ENCODE measurements around the gene NIN.

Gene NIN, protein sequence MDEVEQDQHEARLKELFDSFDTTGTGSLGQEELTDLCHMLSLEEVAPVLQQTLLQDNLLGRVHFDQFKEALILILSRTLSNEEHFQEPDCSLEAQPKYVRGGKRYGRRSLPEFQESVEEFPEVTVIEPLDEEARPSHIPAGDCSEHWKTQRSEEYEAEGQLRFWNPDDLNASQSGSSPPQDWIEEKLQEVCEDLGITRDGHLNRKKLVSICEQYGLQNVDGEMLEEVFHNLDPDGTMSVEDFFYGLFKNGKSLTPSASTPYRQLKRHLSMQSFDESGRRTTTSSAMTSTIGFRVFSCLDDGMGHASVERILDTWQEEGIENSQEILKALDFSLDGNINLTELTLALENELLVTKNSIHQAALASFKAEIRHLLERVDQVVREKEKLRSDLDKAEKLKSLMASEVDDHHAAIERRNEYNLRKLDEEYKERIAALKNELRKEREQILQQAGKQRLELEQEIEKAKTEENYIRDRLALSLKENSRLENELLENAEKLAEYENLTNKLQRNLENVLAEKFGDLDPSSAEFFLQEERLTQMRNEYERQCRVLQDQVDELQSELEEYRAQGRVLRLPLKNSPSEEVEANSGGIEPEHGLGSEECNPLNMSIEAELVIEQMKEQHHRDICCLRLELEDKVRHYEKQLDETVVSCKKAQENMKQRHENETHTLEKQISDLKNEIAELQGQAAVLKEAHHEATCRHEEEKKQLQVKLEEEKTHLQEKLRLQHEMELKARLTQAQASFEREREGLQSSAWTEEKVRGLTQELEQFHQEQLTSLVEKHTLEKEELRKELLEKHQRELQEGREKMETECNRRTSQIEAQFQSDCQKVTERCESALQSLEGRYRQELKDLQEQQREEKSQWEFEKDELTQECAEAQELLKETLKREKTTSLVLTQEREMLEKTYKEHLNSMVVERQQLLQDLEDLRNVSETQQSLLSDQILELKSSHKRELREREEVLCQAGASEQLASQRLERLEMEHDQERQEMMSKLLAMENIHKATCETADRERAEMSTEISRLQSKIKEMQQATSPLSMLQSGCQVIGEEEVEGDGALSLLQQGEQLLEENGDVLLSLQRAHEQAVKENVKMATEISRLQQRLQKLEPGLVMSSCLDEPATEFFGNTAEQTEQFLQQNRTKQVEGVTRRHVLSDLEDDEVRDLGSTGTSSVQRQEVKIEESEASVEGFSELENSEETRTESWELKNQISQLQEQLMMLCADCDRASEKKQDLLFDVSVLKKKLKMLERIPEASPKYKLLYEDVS (N-terminal part only)

DNA sequence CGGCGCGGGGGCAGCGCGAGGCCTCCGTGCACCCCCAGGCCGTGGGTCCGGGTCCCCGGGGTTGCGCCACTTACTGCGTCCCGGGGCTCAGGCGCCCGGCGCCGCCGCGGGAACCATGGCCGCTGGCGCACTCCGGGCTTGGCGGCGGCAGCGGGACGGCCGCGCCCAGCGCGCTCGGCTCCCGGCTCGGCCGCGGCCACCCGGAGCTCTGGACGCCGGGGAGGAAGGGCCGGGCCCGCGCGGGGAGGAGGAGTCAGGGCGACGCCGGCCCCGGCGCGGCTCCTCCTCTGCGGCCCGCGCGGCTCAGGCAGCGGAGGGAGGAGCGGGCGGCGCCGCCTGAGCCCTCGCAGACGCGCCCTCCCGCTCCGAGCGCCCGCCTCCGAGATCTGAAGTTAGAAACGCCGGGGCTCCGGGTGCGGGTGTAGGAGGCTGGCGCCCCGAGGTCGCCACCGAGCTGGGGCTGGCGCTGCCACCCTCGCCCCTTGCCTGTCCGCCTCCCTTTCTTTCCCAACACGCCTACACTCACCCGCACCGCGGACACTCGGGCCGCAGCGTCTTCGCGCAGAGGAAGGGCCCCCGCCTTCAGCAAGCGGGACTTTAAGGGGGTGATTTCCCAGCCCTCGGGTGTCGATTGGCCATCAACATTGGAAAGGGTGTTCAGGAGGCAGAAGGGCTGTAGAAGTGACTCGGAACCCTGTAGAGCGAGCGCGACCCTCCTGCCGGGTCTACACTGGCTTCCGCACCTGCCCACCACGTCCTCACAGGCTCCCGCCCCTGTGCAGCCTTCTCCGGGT is at the start of gene NIN:
TSS of gene NIN (minus strand) at position 231 of the 794 bp plus-strand sequence. CDS start 9,106 bp downstream, outside the sequence.
- DNase-seq (ENCODE audit: low spot score), result peak; percentile 65

DNA sequence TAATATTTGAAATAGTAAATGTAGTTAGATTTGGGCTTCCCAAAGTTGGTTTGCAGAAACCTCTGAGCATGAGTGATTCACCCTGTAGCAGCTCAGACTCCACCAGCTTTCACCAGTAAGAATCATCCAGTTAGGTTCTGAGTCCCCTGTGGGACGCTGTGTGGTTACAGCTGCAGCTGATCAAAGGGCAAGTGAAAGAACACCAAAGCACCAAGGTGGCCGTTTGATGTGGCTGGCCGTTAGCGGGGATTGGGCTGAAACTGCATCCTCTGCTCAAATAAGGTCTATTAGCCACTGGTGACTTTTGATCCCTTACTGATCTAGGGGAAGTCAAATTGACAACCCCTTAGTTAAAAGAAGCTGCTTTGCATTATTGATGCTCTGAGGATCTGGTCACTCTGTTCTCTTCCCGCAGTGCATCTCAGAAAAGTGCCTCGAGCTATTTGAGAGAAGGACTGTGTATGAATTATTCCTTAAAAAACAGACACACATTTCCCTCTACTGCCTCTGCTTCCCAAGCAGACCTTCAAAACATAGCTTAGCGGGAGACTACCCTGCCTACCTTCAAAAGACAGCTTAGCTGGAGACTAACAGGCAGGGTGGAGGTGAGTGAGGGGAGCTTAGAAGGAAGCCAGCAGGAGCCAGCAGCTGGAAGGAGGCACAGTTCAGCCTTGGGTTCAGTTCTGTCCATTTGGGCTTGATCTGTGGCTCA is 44.6 kb upstream of the NIN start:
- peak; percentile 71 for DNase-seq (ENCODE audit: low spot score)

DNA sequence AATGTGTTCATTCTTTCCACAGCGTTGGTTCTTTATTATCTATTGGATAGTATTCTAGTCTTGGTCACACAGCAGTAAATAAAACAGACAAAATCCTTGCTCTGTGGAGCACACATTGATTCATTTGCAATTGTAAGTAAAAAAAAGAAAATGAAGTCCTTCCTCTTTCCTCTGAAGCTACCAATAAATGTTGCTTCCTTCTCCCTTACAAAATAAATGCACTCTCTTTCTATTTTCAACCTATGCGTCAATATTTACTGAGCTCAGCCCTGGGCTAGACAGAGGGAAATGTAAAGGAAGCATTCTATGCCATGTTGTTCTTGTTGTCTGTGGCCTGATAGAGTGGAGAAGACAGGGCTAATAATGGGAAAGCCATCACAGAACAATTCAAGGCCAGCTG is 43.8 kb upstream of the NIN start:
- peak; percentile 3 for DNase-seq (ENCODE audit: low spot score)

DNA sequence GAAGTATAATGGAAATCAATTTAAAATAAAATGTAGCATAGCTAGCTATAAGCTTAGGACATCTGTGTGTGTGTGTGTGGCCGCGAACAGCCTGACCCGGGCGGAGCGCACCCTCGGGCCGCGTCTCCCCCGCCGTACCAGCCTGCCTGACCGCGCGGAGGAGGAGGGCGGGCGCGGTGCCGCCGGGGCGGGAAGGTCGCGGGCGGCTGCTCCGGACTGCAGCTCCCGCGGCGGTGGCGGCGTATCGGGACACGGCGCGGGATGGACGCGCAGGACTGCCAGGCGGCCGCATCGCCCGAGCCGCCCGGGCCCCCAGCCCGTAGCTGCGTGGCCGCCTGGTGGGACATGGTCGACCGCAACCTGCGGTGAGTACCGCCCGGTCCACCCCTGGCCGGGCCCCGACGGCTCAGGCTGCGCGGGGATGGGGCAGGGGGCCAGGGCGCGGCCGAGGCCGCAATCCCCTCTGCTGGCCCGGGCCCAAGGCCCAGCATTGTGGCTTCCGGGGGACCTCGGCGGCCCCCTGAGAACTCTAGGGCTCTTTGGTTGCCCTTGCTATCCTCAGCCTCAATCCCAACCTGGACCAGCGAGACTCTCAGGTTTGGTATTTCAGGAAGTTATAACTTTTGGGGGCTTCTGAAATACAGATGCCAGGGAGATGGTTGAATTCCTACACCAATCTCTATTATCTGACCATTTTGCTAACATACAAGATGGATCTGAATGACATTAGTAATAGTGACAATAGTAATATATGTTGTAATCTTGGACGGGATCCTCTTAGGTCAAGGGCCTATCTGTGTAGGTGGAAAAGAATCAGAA is 41.2 kb upstream of the NIN start, which contains the start of gene ABHD12B:
TSS of gene ABHD12B (plus strand) at position 140 of the 819 bp plus-strand sequence. CDS start at position 262, 122 bp downstream.
- DNase-seq (ENCODE audit: low spot score), result no peak

DNA sequence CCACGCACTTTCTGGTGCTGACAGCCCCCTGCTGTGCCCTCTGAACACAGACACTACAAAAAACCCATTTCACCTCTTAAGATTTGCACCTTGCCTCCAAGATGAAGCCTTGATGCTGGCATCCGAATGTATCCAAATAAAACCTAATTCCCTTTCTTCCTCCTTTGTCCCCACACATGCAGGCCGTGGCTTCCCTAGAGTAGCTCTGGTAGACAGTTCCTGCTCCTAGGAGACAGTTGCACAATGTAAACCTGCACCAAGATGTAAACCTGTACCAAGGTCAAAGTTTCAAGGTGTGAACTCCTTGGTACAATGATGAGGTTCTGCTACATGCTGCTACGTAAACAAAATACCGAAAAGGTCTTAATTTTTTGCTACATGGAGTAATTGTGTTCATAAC is 40.3 kb upstream of the NIN start:
- no peak for DNase-seq (ENCODE audit: low spot score)

DNA sequence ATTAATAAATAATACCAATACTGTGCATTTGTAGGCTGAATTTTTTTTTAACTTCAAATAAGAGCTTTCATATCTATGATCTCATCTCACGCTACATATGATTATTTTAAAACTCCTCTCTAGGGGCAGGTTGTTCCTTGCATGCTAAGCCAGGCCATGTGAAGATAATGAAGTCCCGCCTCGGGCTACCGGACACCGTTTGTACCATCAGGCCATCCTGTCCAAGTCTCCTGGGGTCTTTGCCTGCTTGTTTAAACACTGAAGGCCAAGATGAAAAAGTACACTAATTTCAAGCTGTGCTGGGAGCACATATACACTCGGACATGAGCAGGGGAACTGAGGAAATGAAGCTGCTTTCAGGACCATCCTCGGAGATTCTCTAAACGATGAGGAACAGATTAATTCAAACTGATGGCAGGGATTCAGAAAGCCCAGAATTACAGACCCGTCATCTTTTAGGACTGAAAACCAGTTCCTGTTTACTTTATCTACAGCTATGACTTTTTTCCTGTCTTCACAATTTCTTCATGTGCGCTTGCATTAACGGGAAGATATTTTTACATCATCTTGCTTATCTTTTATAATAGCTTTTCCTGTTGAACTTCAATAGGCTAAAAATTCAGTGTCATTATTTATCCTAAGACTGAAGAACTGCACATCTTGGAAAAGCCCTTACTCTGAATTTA is 34.6 kb upstream of the NIN start:
- no peak for DNase-seq (ENCODE audit: low spot score)

DNA sequence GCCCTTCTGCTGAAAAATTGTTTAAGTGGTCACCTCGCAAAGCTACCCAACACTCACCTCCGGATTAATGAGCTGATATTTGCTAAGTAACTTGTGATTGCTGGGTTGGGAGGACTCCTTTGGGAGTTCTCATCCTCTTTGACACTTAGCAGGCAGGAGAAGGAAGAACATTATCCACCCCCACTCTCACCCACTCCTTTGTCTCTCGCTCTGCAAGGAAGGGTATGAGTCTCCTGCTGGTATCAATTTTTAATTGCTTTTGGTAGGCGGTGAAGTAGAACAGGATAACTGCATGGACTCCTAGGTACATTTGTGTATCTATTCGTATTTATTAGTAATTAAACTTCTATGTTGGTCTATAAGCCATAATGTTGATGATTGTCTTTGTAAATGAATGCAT is 34.0 kb upstream of the NIN start:
- no peak for DNase-seq (ENCODE audit: low spot score)

DNA sequence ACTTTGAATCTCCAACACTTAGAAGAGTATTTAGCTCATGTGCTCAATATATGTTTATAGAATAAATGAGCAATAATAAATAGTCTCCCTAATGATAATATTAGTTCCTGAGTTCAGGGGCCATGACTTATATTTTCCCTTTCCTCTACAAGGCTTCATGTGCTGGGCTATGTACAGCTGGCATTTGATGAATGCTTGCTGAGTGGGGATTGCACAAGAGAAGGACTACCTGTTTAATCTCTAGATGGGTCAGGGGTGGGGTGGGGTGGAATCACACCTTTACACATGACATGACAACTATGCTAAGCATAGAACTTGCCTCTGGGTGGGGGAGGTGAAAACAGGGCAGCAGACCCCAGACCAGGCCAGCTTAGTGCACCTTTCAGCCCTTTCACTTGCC is 33.3 kb upstream of the NIN start:
- no peak for DNase-seq (ENCODE audit: low spot score)

DNA sequence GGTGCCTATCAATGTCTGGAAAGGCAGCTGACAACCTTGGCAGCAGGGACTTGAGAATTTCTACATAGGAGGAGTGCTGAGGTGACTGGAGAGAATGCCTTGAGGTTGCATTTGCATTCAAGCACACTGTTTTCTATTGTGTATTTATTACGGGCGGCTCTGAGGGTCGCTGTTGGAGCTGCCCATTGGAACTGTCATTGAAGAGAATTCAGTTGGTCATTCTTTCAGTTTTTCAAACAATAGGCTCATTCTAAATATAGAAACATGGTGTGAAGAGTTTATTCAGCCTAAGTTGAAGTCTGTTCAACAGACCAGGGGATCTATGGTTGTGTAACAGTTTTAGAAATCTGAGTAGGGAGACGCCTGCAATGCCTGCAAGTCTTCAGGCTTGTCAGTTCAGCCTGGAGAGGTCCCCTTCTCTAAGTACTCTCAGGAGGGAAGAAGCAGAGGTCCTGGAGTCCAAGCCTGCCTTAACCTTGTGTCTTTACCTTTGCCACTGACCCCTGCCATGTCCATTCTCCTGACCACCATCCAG is 31.1 kb upstream of the NIN start:
- no peak for DNase-seq (ENCODE audit: low spot score)

DNA sequence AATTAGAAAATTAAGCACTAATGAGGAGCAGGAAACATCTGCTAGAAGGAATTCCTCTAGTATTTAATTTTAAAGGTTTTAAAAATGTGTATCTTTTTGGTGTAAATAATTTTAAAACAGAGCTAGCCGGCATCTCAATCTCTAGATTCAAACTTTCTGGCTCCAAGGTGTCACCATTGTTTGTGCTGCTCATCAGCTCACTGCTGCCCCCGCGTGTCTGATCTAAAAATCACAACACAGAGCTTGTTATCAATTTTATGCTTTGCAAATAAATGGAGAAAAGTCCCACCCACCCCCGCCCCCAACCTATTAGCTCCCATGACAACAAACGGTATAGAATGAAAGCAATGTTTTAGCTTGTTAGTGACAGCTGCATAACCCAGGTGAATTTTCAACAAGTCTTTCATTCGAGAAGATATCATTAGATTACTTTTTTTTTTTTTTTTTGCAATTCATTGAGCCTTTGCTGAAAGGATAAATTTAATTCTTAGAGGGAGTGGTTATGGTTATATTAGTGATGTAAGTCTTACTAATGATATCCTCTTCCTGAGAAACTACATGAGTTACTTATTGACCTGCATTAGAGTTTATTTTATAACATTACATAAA is 29.6 kb upstream of the NIN start:
- DNase-seq (ENCODE audit: low spot score), result peak; percentile 87

DNA sequence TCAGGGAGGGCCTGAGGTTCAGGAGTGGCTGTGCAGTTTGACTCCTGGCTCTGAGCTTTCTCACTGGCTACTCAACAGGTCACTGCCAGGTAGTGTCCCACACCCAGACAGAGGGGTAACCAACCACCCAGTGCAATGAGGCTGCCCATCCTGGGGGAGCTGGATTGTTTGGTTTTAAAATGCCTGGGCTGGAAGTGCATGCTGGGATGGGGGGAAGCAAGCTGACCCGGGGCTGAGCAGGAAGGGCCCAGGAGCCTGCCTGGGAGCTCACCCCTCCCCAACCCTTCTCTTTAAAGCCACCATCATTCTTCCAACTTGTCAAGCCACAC is 28.3 kb upstream of the NIN start:
- no peak for DNase-seq (ENCODE audit: low spot score)

DNA sequence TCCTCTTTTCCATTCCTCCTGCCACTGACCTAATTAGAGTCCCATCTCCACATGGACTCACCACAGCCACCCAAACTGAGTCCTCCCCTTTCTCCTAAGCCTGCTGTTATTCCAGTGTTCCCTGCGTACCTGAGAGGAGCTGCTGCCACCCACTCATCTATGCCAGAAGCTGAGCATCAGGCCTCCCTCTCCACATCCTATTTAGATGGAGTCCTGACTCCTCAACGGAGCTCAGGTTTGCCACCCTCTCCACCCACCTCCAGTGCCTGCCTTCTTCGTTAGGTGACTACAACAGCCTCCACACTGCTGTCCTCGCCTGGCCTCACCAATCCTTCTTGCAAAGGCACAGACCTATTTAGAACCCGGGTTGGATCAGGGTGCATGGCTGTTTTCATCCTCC is 25.7 kb upstream of the NIN start:
- no peak for DNase-seq (ENCODE audit: low spot score)

DNA sequence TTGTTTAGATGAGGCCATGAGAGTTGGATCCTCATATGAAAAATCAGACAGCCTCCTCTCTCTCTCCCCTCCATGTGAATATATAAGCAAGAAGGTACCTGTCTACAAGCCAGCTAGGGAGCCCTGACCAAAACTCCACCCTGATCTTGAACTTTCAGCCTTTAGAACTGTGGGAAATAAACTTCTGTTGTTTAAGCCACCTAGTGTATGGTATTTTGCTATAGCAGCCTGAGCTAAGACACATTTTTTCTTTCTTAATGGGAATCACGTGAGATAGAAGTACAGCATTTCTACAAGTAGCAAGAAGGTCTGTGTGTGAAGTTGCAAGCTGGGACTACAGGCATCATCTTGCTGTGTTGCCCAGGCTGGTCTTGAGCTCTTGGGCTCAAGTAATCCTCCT is 24.6 kb upstream of the NIN start:
- DNase-seq (ENCODE audit: low spot score), result no peak

DNA sequence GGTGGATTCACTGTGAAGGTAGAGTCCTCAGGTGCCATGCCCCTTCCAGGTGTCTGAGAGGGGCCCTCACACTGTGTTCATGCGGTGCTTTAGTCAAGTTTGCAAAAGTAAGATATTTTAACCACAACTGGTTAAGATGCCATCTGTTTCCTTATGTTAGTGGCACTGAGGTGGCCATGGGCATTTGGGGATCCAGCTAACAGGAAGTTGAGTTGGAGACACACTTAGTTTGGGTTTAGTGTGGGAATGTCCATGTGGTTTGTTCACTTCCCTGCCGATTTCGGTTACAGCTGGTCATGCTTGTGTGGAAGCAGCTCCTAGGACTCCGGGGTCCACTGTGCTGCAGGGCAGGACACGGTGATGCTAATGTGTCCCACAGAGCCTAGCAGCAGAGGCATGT is 23.6 kb upstream of the NIN start:
- no peak for DNase-seq (ENCODE audit: low spot score)

DNA sequence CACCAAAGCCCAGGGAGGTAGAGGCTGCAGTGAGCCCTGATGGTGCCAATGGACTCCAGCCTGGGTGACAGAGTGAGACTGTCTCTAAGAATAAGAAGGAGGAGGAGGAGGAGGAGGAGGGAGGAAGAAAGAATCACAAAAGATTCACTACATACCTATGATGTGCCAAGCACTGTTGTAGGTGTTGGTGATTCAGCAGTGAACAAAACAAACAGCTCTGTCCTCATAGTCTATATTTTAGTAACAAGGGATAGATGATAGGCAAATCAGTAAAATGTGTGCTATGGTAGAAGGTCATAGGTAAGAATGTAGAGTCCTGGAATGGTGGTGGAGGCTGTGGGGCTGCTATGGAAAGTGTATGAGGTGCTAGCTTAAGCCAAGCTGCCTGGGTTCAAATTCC is 22.9 kb upstream of the NIN start:
- DNase-seq (ENCODE audit: low spot score), result no peak

DNA sequence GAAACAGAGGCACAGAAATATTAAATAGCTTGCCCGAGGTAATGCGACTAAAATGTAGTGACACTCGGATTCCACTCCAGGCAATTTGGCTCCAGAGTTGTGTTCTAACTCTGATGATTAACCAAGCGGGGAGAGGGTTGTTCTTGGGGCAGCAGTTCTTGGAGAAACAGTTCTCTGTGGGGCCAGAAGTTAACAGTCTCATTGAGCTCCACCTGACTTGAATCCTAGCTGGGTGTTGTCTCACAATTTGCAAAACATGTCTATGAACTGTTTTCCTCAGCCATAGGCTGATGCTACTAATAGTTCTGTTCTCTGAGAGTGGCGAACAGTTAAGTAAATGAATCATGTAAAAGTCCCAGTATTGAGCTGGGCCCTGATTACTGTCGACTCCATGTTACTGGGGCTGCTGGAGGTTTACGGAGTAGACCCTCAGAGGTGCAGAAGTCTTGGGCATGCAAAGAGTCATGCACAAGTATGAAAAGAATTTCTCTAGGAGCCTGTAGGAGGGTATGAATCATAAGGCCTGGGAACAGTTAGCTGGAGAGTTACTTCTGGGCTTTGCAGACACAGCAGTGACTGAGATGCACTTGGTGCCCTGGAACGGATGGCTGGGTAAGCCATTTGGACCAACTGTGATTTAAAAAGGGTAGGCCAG is 15.4 kb upstream of the NIN start:
- DNase-seq (ENCODE audit: low spot score), result no peak

DNA sequence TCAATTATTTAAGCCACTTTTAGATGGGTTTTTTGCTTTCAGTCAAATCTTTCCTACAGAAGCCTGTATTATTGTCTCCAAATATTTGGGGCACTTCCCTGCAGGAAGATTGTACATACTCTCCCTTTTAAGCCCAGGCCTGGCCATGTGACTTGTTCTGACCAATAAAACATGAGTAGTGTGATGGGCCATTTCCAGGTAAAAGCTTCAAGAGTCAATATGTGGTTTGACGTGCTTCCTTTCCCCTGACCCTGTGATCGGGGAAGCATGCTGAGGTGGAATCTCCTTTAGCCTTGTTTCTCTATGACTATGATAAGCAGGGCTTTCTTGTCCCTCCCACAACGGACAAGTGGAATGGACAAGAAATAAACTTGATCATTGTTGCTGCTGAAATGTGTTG is 14.2 kb upstream of the NIN start:
- no peak for DNase-seq (ENCODE audit: low spot score)

DNA sequence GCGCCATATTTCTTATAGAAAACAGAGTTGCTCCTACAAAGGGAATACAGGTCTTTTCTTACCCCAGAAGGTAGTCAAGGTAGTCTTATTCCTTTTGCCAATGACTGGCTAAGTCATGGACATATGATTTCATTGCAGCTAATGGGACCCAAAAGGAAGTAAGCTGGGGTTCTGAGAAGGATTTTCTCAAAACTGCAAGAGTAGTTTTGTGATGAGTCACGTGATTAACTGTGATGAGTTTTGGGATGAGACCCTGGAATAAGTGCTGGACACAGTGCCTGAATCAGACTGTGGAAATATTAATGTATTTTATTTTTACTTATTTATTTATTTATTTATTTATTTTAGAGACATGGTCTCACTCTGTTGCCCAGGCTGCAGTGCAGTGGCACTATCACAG is 13.4 kb upstream of the NIN start:
- no peak for DNase-seq (ENCODE audit: low spot score)

All from NAMALWA (cell line).